Measurements from ENCODE around the gene PADI2.

PADI2 gene

DNA sequence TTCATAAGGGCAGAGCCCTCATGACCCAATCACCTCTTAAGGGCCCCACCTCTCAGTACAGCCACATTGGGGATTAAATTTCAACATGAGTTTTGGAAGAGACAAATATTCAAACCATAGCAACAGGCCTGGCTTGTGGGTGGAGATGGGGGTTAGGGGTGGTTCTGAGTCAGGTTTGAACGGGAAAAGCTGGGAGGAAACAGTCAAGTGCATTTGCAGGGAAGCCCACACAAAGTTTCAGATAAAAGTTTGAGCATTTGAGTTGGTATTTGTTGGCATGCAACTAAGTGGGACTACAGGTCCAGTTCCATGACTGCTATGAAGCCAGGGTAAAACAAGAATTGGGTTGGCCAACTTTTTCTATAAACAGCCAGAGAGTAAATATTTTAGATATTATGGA, 21.0 kb upstream of the PADI2 start:
- no peak overlapping the region for H3K4me3 ChIP-seq (ENCODE audit: low read depth, low read length)
- DNase-seq (ENCODE audit: low read depth), result no peak
- TF ChIP-seq, protein P1, sequence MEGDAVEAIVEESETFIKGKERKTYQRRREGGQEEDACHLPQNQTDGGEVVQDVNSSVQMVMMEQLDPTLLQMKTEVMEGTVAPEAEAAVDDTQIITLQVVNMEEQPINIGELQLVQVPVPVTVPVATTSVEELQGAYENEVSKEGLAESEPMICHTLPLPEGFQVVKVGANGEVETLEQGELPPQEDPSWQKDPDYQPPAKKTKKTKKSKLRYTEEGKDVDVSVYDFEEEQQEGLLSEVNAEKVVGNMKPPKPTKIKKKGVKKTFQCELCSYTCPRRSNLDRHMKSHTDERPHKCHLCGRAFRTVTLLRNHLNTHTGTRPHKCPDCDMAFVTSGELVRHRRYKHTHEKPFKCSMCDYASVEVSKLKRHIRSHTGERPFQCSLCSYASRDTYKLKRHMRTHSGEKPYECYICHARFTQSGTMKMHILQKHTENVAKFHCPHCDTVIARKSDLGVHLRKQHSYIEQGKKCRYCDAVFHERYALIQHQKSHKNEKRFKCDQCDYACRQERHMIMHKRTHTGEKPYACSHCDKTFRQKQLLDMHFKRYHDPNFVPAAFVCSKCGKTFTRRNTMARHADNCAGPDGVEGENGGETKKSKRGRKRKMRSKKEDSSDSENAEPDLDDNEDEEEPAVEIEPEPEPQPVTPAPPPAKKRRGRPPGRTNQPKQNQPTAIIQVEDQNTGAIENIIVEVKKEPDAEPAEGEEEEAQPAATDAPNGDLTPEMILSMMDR (IDR thresholded peaks at IDR 0.05; ENCODE audit: insufficient read depth, low read depth, low read length, missing control alignments), result no peak

DNA sequence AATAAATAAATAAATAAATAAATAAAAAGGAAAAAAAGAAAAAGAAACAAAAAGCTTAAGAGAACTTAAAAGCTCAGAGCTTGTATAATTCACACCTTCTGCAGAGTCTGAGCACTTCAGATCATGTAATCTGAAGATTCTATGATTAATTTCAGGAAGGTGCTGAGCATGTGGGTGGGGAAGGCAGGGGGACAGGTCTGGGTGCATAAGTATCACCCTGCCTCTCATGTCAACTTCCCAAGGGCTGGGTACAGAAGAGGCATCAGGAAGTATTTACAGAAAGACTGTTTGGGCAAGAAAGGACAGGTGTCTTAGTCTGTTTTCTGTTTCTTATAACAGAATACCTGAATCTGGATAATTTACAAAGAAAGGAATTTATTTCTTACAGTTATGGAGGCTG, 20.4 kb upstream of the PADI2 start:
- no peak overlapping the region for H3K4me3 ChIP-seq (ENCODE audit: low read depth, low read length)
- no peak for DNase-seq (ENCODE audit: low read depth)
- TF ChIP-seq, protein P1 (IDR thresholded peaks at IDR 0.05; ENCODE audit: insufficient read depth, low read depth, low read length, missing control alignments), result no peak

DNA sequence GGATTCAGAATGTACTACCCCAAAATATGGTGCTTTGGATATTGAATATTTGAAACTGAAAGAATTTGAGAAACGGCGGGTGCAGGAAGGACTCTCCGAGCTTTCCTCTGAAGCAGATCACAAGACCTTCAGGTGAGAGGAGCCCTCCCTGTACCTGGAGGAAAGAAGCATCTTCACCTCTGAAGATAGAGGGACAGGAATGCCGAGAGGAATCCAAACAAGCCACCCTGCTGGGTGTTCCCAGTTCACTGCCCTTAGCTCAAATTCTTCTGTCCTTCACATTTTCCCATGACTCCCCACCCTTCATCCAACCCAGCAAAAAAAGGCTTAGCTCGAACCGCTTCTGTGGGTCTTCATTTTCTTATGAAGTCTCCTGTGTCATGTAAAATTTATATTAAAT, 18.2 kb upstream of the PADI2 start:
- TF ChIP-seq, protein P1 (IDR thresholded peaks at IDR 0.05; ENCODE audit: insufficient read depth, low read depth, low read length, missing control alignments), result no peak
- DNase-seq (ENCODE audit: low read depth), result no peak
- H3K4me3 ChIP-seq (ENCODE audit: low read depth, low read length), result no peak overlapping the region

DNA sequence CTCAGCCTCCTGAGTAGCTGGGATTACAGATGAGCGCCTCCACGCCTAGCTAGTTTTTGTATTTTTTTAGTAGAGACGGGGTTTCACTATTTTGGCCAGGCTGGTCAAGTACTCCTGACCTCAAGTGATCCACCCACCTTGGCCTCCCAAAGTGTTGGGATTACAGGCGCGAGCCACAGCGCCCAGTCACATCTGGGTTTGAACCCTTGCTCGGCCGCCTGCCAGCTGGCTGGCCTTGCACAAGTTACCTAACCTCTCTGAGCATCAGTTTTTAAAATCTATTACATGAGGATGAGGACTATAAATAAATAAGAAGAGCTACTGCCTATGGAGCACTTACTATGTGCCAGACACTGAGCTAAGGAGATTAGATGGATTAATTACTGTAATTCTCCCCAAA, 17.7 kb upstream of the PADI2 start:
- H3K4me3 ChIP-seq (ENCODE audit: low read depth, low read length), result no peak overlapping the region
- TF ChIP-seq, protein P1 (IDR thresholded peaks at IDR 0.05; ENCODE audit: insufficient read depth, low read depth, low read length, missing control alignments), result no peak
- no peak for DNase-seq (ENCODE audit: low read depth)

DNA sequence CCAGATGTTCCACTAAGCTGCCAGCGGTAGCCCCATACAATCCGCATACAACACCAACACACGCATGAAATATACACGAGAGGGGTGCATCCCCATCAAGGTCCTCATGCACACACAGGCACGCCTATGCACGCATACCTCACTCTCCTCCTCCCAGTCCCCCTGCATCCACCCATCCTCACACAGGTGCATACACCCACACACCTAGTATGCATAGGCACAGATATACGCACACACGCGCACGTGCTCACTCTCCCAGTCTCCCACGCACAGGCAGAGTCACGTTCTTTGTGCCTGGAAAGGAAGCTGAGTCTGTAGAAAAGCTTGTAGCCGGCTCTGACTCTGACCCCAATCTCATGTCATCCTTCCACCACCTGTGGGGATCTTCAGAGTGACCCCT, 16.9 kb upstream of the PADI2 start:
- TF ChIP-seq, protein P1 (IDR thresholded peaks at IDR 0.05; ENCODE audit: insufficient read depth, low read depth, low read length, missing control alignments), result no peak
- DNase-seq (ENCODE audit: low read depth), result no peak
- H3K4me3 ChIP-seq (ENCODE audit: low read depth, low read length), result no peak overlapping the region

DNA sequence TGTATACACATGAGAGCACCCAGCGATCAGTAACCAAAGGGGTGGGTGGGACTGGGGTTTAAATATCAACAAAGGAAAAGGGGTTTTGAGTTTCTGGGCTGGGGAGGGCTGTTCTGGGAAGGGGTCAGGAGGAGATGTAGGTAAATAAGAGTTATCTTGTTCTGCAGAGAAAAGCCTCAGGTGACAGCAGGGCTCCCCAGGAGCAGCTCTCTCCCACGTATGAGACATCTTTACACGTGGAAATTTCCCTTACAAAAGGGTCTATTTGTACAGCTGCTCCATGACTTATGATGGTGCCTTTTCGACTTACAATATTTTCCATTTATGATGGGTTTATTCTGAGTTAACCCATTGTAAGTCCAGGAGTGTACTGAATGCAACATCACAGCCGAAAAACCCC, 16.3 kb upstream of the PADI2 start:
- TF ChIP-seq, protein P1 (IDR thresholded peaks at IDR 0.05; ENCODE audit: insufficient read depth, low read depth, low read length, missing control alignments), result no peak
- no peak for DNase-seq (ENCODE audit: low read depth)
- H3K4me3 ChIP-seq (ENCODE audit: low read depth, low read length), result no peak overlapping the region

DNA sequence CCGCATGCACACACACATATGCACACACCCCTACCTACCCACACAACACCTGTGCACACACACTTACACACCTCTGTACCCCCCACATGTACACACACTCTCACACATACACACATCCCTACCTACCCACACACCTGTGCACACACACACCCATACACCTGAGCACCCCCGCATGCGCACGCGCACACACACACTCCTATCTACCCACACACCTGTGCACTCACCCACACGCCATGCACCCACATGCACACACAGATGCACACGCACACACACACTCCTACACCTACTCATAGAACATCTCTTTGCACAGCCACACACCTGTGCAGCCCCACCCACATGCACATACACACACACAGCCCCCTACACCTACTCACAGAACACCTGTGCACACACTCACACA, 15.5 kb upstream of the PADI2 start:
- no peak for DNase-seq (ENCODE audit: low read depth)
- TF ChIP-seq, protein P1 (IDR thresholded peaks at IDR 0.05; ENCODE audit: insufficient read depth, low read depth, low read length, missing control alignments), result no peak
- no peak overlapping the region for H3K4me3 ChIP-seq (ENCODE audit: low read depth, low read length)

Measured in GM12865 (cell line).